GM12892 (cell line): ENCODE measurements around the gene OR6J1.

Experiments used
- POLR2A ChIP-seq: IDR thresholded peaks from 2 replicates; pipeline ENCODE4 v1.6.1; 2011; ENCODE audit warnings: low read depth, low read length, control low read depth
- POLR2AphosphoS5 ChIP-seq: IDR thresholded peaks from 2 replicates; pipeline ENCODE4 v1.6.1; 2011; ENCODE audit warnings: low read depth, low read length, control low read depth
- TAF1 ChIP-seq: IDR thresholded peaks from 2 replicates; pipeline ENCODE4 v1.6.1; 2011; ENCODE audit warnings: low read depth, mild to moderate bottlenecking, control low read depth, low read length, borderline replicate concordance

DNA sequence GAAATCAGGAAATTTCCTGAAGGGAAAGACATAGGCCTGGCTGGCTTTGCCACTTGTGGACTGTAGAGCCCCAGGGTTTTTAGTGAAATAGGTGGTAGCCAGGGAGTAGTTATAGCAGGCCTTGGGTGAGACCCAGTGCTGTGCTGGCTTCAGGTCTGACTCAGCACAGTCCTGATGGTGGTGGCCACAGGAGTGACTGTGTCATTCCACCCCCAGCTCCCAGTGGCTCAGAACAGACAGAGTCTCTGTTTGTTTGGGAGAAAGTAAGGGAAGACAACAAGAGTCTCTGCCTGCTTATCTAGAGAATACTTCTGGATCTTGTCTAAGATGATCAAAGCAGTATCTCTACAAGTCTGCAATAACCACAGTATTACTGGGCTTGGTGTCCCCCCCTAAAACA lies 27.5 kb upstream of the OR6J1 start:
- TF ChIP-seq POLR2A (no peak), POLR2AphosphoS5 (no peak), TAF1 (no peak)
